Stimulated activated CD8-positive, alpha-beta memory T cell treated with anti-CD3 and anti-CD28 coated beads, Interleukin-15, amount 100 ng/mL, for 4 hours (primary cell): ENCODE measurements around the gene GDPD1.
"Not testable (repeated sequence)": the region's sequence is repeated elsewhere in the genome, so short reads cannot be mapped to it uniquely, and the experiment has no call there.

Experiments
- DNase-seq, 2 donors: peaks; one replicate each; pipeline ENCODE4 v3.0.0-alpha.2; 2020; ENCODE audit warnings: low read depth in 2 of 2

GDPD1 gene

GRCh38 chr17:59244081-59244480, 23.8 kb downstream of the GDPD1 start:
- DNase-seq = no peak

GRCh38 chr17:59254742-59255141, 34.4 kb downstream of the GDPD1 start:
- DNase-seq = no peak

GRCh38 chr17:59257101-59257500, 36.8 kb downstream of the GDPD1 start:
- no peak for DNase-seq

- DNase-seq = no peak
Measured at GRCh38 chr17:59260722-59261121, 40.4 kb downstream of the GDPD1 start.

- DNase-seq = no peak
Measured at GRCh38 chr17:59266745-59267144, 46.4 kb downstream of the GDPD1 start.

GRCh38 chr17:59267776-59268175, 47.5 kb downstream of the GDPD1 start:
- DNase-seq = no peak

- no peak for DNase-seq
Measured at GRCh38 chr17:59275618-59276017, 55.3 kb downstream of the GDPD1 start.

- DNase-seq = no peak
Measured at GRCh38 chr17:59277031-59277430, 56.7 kb downstream of the GDPD1 start.

GRCh38 chr17:59278406-59278805, 58.1 kb downstream of the GDPD1 start:
- DNase-seq = no peak

- no peak for DNase-seq
Measured at GRCh38 chr17:59284317-59284716, 64.0 kb downstream of the GDPD1 start.

GRCh38 chr17:59287452-59287851, 67.1 kb downstream of the GDPD1 start:
- DNase-seq = no peak

GRCh38 chr17:59287891-59288290, 67.6 kb downstream of the GDPD1 start:
- DNase-seq = no peak

GRCh38 chr17:59289981-59290301, 69.6 kb downstream of the GDPD1 start:
- no peak for DNase-seq

GRCh38 chr17:59290302-59290998, 70.1 kb downstream of the GDPD1 start:
- not testable (repeated sequence) for DNase-seq

- no peak for DNase-seq
Measured at GRCh38 chr17:59292174-59292523, 71.8 kb downstream of the GDPD1 start.

- DNase-seq = no peak
Measured at GRCh38 chr17:59296190-59296589, 75.9 kb downstream of the GDPD1 start.

- DNase-seq = no peak
Measured at GRCh38 chr17:59298521-59298920, 78.2 kb downstream of the GDPD1 start.

- DNase-seq = no peak
Measured at GRCh38 chr17:59299400-59300092, 79.2 kb downstream of the GDPD1 start.

- DNase-seq = no peak
Measured at GRCh38 chr17:59300941-59301340, 80.6 kb downstream of the GDPD1 start.

- DNase-seq = no peak
Measured at GRCh38 chr17:59304811-59305210, 84.5 kb downstream of the GDPD1 start.

GRCh38 chr17:59310263-59310920, 90.1 kb downstream of the GDPD1 start:
- no peak for DNase-seq

- DNase-seq = no peak
Measured at GRCh38 chr17:59311051-59311468, 90.7 kb downstream of the GDPD1 start.

- not testable (repeated sequence) for DNase-seq
Measured at GRCh38 chr17:59311521-59311920, 91.2 kb downstream of the GDPD1 start.
